Karpas-422 (cell line): ENCODE data around the gene PRDX2. TPM values are rescaled to one million over a fixed set of nuclear protein-coding genes. Genes with fewer than 3 reads are reported as not detected.
"Not testable (repeated sequence)": the region's sequence is repeated elsewhere in the genome, so short reads cannot be mapped to it uniquely, and the experiment has no call there.

Experiments
- DNase-seq: peaks from one replicate; pipeline ENCODE4 v3.0.0-alpha.2; 2015
- H2AFZ ChIP-seq: fragments of 200-600 bp; sonication (generic); 2 replicates; pipeline ENCODE4 v1.6.1; 2014; ENCODE audit warnings: antibody characterized with exemption, low read length, mixed read lengths
- H3K27ac ChIP-seq: fragments of 200-600 bp; sonication (generic); 2 replicates; pipeline ENCODE4 v1.5.1; 2014; ENCODE audit warnings: mild to moderate bottlenecking, low read length, moderate library complexity
- H3K27me3 ChIP-seq: fragments of 200-600 bp; sonication (generic); 2 replicates; pipeline ENCODE4 v1.6.1; 2014; ENCODE audit warnings: low read length, mixed read lengths
- H3K36me3 ChIP-seq: fragments of 200-600 bp; sonication (generic); 2 replicates; pipeline ENCODE4 v1.6.1; 2014; ENCODE audit warnings: low read length, mixed read lengths; ENCODE audit not compliant: insufficient read depth
- H3K4me1 ChIP-seq: fragments of 200-600 bp; sonication (generic); 2 replicates; pipeline ENCODE4 v1.6.1; 2014; ENCODE audit warnings: mild to moderate bottlenecking, low read length, mixed read lengths
- H3K4me2 ChIP-seq: fragments of 200-600 bp; sonication (generic); 2 replicates; pipeline ENCODE4 v1.6.1; 2014; ENCODE audit warnings: low read length, low read depth, mild to moderate bottlenecking; ENCODE audit not compliant: poor library complexity, severe bottlenecking
- H3K4me3 ChIP-seq: fragments of 200-600 bp; sonication (generic); 2 replicates; pipeline ENCODE4 v1.5.1; 2014; ENCODE audit warnings: mild to moderate bottlenecking, antibody characterized with exemption, low read length, mixed read lengths
- H3K79me2 ChIP-seq: fragments of 200-600 bp; sonication (generic); 2 replicates; pipeline ENCODE4 v1.6.1; 2014; ENCODE audit warnings: mild to moderate bottlenecking, low read length, mixed read lengths
- H3K9ac ChIP-seq: fragments of 200-600 bp; sonication (generic); 2 replicates; pipeline ENCODE4 v1.6.0; 2014; ENCODE audit warnings: low read length
- H3K9me2 ChIP-seq: fragments of 200-600 bp; sonication (generic), shearing (Covaris generic); replicated peaks from 2 replicates; pipeline ENCODE4 v1.6.0; 2014; ENCODE audit warnings: mild to moderate bottlenecking, low read length, moderate library complexity; ENCODE audit not compliant: insufficient read depth
- H3K9me3 ChIP-seq: fragments of 300-700, 200-600 bp; sonication (generic); 2 replicates; pipeline ENCODE4 v1.6.1; 2014; ENCODE audit warnings: low read length, mixed read lengths
- H4K20me1 ChIP-seq: fragments of 200-600 bp; sonication (generic); 2 replicates; pipeline ENCODE4 v1.6.1; 2014; ENCODE audit warnings: mild to moderate bottlenecking, antibody characterized with exemption, low read length, low read depth; ENCODE audit not compliant: insufficient read depth
- total RNA-seq: library from RNA; depleted of rRNA; stranded (reverse); fragments of >200 nt; shearing (Covaris generic); gene quantifications from 2 replicates; pipeline ENCODE4 v1.2.3, GENCODE V29; 2014; ENCODE audit warnings: low replicate concordance; rRNA removed

Gene PRDX2
- total RNA-seq = 372 and 566 TPM in 2 replicates

GRCh38 chr19:12801466-12802266, at the start of gene PRDX2, which contains the start of gene THSD8:
Gene PRDX2 (minus strand): TSS chr19:12801800. CDS start chr19:12801261, 539 bp downstream.
Gene THSD8 (plus strand): TSS chr19:12802069. CDS start chr19:12802072, 3 bp downstream.
- Histone ChIP-seq H3K9ac (peak within 1 kb of the TSS; percentile 88), H3K27ac (peak within 1 kb of the TSS; percentile 62), H3K9me2 (no peaks in the 10 kb centered on the region), H3K4me3 (peak within 1 kb of the TSS; percentile 83), H4K20me1 (no peaks in the 10 kb centered on the region), H3K79me2 (peaks cover 22% of the 10 kb centered on the region), H3K9me3 (no peaks in the 10 kb centered on the region), H3K4me1 (peaks cover 31% of the 10 kb centered on the region), H2AFZ (peak within 1 kb of the TSS; percentile 92; the same call in 1 of the 2 replicates), H3K27me3 (no peaks in the 10 kb centered on the region), H3K4me2 (peak within 1 kb of the TSS; percentile 83), H3K36me3 (peaks cover 6% of the 10 kb centered on the region)
- DNase-seq = peak; percentile 96

- peak overlapping the region; percentile 62 for H3K4me2 ChIP-seq
- H3K79me2 ChIP-seq = no peaks in the 10 kb centered on the region
- no peaks in the 10 kb centered on the region for H3K27me3 ChIP-seq
- H4K20me1 ChIP-seq = no peaks in the 10 kb centered on the region
- H3K4me1 ChIP-seq = peaks cover 8% of the 10 kb centered on the region
- H3K4me3 ChIP-seq = peak overlapping the region; percentile 35; the same call in 1 of the 2 replicates
- H2AFZ ChIP-seq = peak overlapping the region; percentile 61; the same call in 1 of the 2 replicates
- peak; percentile 93 for DNase-seq
- H3K36me3 ChIP-seq = no peaks in the 10 kb centered on the region
- H3K27ac ChIP-seq = no peak overlapping the region
- H3K9ac ChIP-seq = peak overlapping the region; percentile 41
- H3K9me2 ChIP-seq = no peaks in the 10 kb centered on the region
- no peaks in the 10 kb centered on the region for H3K9me3 ChIP-seq
Measured at GRCh38 chr19:12847159-12848139, 45.8 kb upstream of the PRDX2 start.

- not testable (repeated sequence) for H3K9ac ChIP-seq, H3K36me3 ChIP-seq, H3K27ac ChIP-seq, H4K20me1 ChIP-seq, H3K4me1 ChIP-seq, H3K27me3 ChIP-seq, H3K4me3 ChIP-seq, DNase-seq, H2AFZ ChIP-seq, H3K79me2 ChIP-seq, H3K9me2 ChIP-seq, H3K4me2 ChIP-seq, H3K9me3 ChIP-seq
Measured at GRCh38 chr19:12846613-12847012, 45.0 kb upstream of the PRDX2 start.

- Histone ChIP-seq H3K4me2 (no peak overlapping the region), H2AFZ (no peak overlapping the region), H3K79me2 (no peaks in the 10 kb centered on the region)
Measured at GRCh38 chr19:12843999-12844732, 42.6 kb upstream of the PRDX2 start.

GRCh38 chr19:12843328-12843727, 41.7 kb upstream of the PRDX2 start:
- no peaks in the 10 kb centered on the region for H3K27me3 ChIP-seq
- no peak overlapping the region for H3K4me3 ChIP-seq
- H3K4me1 ChIP-seq = peaks cover 18% of the 10 kb centered on the region
- no peaks in the 10 kb centered on the region for H3K36me3 ChIP-seq
- H2AFZ ChIP-seq = no peak overlapping the region
- H3K9me3 ChIP-seq = no peaks in the 10 kb centered on the region
- H3K79me2 ChIP-seq = no peaks in the 10 kb centered on the region
- no peak overlapping the region for H3K27ac ChIP-seq
- H3K9ac ChIP-seq = no peak overlapping the region
- H3K9me2 ChIP-seq = no peaks in the 10 kb centered on the region
- H3K4me2 ChIP-seq = no peak overlapping the region
- H4K20me1 ChIP-seq = 0 out of 2 replicates have a peak, but pooled peaks cover 4% of the 10 kb centered on the region
- no peak for DNase-seq

More at GRCh38 chr19:12843999-12844732, 42.6 kb upstream of the PRDX2 start:
- DNase-seq = no peak
- no peak overlapping the region for H3K9ac ChIP-seq
- H3K9me2 ChIP-seq = no peaks in the 10 kb centered on the region
- H3K9me3 ChIP-seq = no peaks in the 10 kb centered on the region
- H3K27me3 ChIP-seq = no peaks in the 10 kb centered on the region
- no peak overlapping the region for H3K4me3 ChIP-seq
- H3K27ac ChIP-seq = no peak overlapping the region
- 0 out of 2 replicates have a peak, but pooled peaks cover 4% of the 10 kb centered on the region for H4K20me1 ChIP-seq
- no peaks in the 10 kb centered on the region for H3K36me3 ChIP-seq
- H3K4me1 ChIP-seq = peaks cover 10% of the 10 kb centered on the region

GRCh38 chr19:12842511-12842910, 40.9 kb upstream of the PRDX2 start:
- no peak overlapping the region for H2AFZ ChIP-seq
- H3K36me3 ChIP-seq = no peaks in the 10 kb centered on the region
- peaks cover 17% of the 10 kb centered on the region for H3K4me1 ChIP-seq
- no peaks in the 10 kb centered on the region for H3K9me3 ChIP-seq
- no peaks in the 10 kb centered on the region for H3K27me3 ChIP-seq
- H3K9me2 ChIP-seq = no peaks in the 10 kb centered on the region
- no peak overlapping the region for H3K9ac ChIP-seq
- 0 out of 2 replicates have a peak, but pooled peaks cover 4% of the 10 kb centered on the region for H4K20me1 ChIP-seq
- no peak overlapping the region for H3K4me3 ChIP-seq
- H3K79me2 ChIP-seq = no peaks in the 10 kb centered on the region
- no peak overlapping the region for H3K4me2 ChIP-seq
- H3K27ac ChIP-seq = no peak overlapping the region
- no peak for DNase-seq

GRCh38 chr19:12841094-12841493, 39.5 kb upstream of the PRDX2 start:
- Histone ChIP-seq H3K79me2 (no peaks in the 10 kb centered on the region), H3K27ac (no peak overlapping the region), H3K4me3 (no peak overlapping the region), H3K4me1 (peaks cover 13% of the 10 kb centered on the region), H3K9ac (no peak overlapping the region), H3K36me3 (no peaks in the 10 kb centered on the region), H2AFZ (no peak overlapping the region), H3K9me2 (no peaks in the 10 kb centered on the region), H4K20me1 (0 out of 2 replicates have a peak, but pooled peaks cover 4% of the 10 kb centered on the region), H3K27me3 (no peaks in the 10 kb centered on the region), H3K4me2 (no peak overlapping the region), H3K9me3 (no peaks in the 10 kb centered on the region)
- no peak for DNase-seq
